ENCODE data around the gene HEATR3.

The HEATR3 gene

DNA sequence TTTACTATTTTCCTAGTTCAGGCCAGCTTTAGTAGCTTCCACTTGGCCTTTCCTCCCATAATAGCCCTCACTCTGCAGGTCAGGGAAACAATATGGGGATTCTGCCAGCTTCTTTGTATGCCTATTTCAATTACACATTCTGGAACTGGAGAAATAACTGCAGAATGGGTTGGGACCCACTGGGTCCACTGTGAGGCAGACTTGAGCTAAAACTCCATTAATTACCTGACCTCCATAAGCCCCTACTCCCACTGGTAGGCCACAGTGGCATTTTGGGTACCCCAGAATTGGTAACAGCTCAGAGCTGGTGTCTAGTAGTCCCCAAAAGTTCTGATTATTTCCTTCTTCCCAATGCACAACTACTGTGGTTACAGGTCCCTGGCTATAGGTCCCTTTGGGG, 70.6 kb downstream of the HEATR3 start:
- no peak overlapping the region for H3K14ac ChIP-seq (ENCODE audit: low read length in 2 of 2)
- H2BK120ac ChIP-seq (ENCODE audit: low read depth, low read length) = no peak overlapping the region
- H2AFZ ChIP-seq (ENCODE audit: low read depth, low read length) = no peak overlapping the region

DNA sequence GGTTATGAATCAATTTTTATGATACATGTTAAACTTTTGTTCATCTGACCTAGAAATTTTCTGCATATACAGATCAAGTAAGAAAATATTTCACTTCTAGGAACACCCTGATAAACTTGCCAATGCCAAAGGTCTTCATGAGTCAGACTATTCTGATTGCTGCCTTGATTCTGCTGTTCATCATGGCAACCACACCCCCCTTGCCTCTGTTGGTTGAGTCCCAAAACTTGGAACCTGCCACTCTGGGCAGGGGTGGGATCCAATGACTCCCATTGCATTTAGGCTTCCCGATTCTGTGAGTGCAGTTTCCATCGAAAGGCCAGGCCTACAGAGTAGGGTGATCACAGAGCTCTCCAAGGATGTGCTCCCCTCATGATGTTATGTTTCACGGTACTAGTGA, 71.5 kb downstream of the HEATR3 start:
- H2BK5ac ChIP-seq (ENCODE audit: low read depth, low read length, poor library complexity, severe bottlenecking) = no peak overlapping the region
- no peak overlapping the region for H3K9ac ChIP-seq (ENCODE audit: low read length)
- no peak overlapping the region for H2BK120ac ChIP-seq (ENCODE audit: low read depth, low read length)
- no peak overlapping the region for H3K18ac ChIP-seq (ENCODE audit: low read depth in 1 of 2, low read length in 2 of 2)
- no peaks in the 10 kb centered on the region for H3K9me3 ChIP-seq (ENCODE audit: control insufficient read depth, low read length)
- WGBS = 97% methylated on average over 3 of the region's 3 CpGs
- H2AK5ac ChIP-seq (ENCODE audit: low read length, severe bottlenecking) = no peak overlapping the region
- no peaks in the 10 kb centered on the region for H3K4me1 ChIP-seq (ENCODE audit: control insufficient read depth, insufficient read depth, low read depth, low read length)
- no peak overlapping the region for H4K91ac ChIP-seq (ENCODE audit: low read length)
- peak overlapping the region in 1 of 2 experiments; percentile 54 for H3K23ac ChIP-seq (ENCODE audit: low read length in 2 of 2)
- no peak overlapping the region for H2BK15ac ChIP-seq (ENCODE audit: low read depth, poor library complexity, severe bottlenecking)
- H3K36me3 ChIP-seq (ENCODE audit: control insufficient read depth in 1 of 2, insufficient read depth in 2 of 2, low read depth in 1 of 2, low read length in 2 of 2) = no peaks in the 10 kb centered on the region
- H2AFZ ChIP-seq (ENCODE audit: low read depth, low read length) = no peak overlapping the region
- no peak overlapping the region for H2BK12ac ChIP-seq (ENCODE audit: low read length in 2 of 2)
- H3K4ac ChIP-seq (ENCODE audit: low read depth in 1 of 2, low read length in 2 of 2) = no peak overlapping the region
- H3K27me3 ChIP-seq (ENCODE audit: control insufficient read depth in 1 of 2, insufficient read depth in 1 of 2, low read length in 2 of 2) = no peaks in the 10 kb centered on the region
- no peak overlapping the region for H3K27ac ChIP-seq (ENCODE audit: low read length, poor library complexity, severe bottlenecking)
- H3K14ac ChIP-seq (ENCODE audit: low read length in 2 of 2) = no peak overlapping the region
- H3K4me3 ChIP-seq (ENCODE audit: insufficient read depth in 1 of 2, low read depth in 1 of 2, low read length in 2 of 2) = no peak overlapping the region
- DNase-seq = no peak
- H3K79me1 ChIP-seq (replicated peaks; ENCODE audit: low read length, poor library complexity, severe bottlenecking) = no peaks in the 10 kb centered on the region
- H4K8ac ChIP-seq (ENCODE audit: low read length) = no peak overlapping the region
- no peak overlapping the region for H3K4me2 ChIP-seq (ENCODE audit: low read length, poor library complexity, severe bottlenecking)

More for the DNA sequence above, 70.6 kb downstream of the HEATR3 start:
- Histone ChIP-seq H3K9me3 (ENCODE audit: control insufficient read depth, low read length) (no peaks in the 10 kb centered on the region), H4K8ac (ENCODE audit: low read length) (no peak overlapping the region), H3K18ac (ENCODE audit: low read depth in 1 of 2, low read length in 2 of 2) (no peak overlapping the region), H3K4me1 (ENCODE audit: control insufficient read depth, insufficient read depth, low read depth, low read length) (no peaks in the 10 kb centered on the region), H4K91ac (ENCODE audit: low read length) (no peak overlapping the region), H3K27ac (ENCODE audit: low read length, poor library complexity, severe bottlenecking) (no peak overlapping the region), H3K23ac (ENCODE audit: low read length in 2 of 2) (no peak overlapping the region), H2BK5ac (ENCODE audit: low read depth, low read length, poor library complexity, severe bottlenecking) (no peak overlapping the region), H2BK12ac (ENCODE audit: low read length in 2 of 2) (no peak overlapping the region), H3K9ac (ENCODE audit: low read length) (no peak overlapping the region), H2AK5ac (ENCODE audit: low read length, severe bottlenecking) (no peak overlapping the region), H3K4ac (ENCODE audit: low read depth in 1 of 2, low read length in 2 of 2) (no peak overlapping the region), H3K79me1 (replicated peaks; ENCODE audit: low read length, poor library complexity, severe bottlenecking) (no peaks in the 10 kb centered on the region), H3K27me3 (ENCODE audit: control insufficient read depth in 1 of 2, insufficient read depth in 1 of 2, low read length in 2 of 2) (no peaks in the 10 kb centered on the region), H3K4me2 (ENCODE audit: low read length, poor library complexity, severe bottlenecking) (no peak overlapping the region), H3K4me3 (ENCODE audit: insufficient read depth in 1 of 2, low read depth in 1 of 2, low read length in 2 of 2) (no peak overlapping the region), H2BK15ac (ENCODE audit: low read depth, poor library complexity, severe bottlenecking) (no peak overlapping the region), H3K36me3 (ENCODE audit: control insufficient read depth in 1 of 2, insufficient read depth in 2 of 2, low read depth in 1 of 2, low read length in 2 of 2) (no peaks in the 10 kb centered on the region)
- no peak for DNase-seq

DNA sequence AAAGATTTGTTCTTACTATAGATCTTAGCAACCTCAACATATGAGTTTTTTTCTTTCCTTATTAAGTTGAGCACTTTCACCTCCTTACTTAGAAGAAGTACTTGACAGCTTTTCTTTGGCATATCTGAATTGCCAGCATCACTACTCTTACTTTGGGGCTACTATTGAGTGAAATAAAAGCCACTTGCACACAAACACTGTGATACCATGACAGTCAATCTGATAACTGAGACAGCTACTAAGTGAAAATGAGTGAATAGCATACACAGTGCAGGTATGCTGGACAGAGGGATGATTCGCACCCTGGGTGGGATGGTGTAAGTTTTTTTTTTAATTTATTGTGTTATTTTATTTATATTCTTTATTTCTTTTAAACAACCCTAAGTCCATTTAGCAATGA, 73.8 kb downstream of the HEATR3 start:
- Histone ChIP-seq H3K9me3 (ENCODE audit: control insufficient read depth, low read length) (no peaks in the 10 kb centered on the region), H3K4me1 (ENCODE audit: control insufficient read depth, insufficient read depth, low read depth, low read length) (no peaks in the 10 kb centered on the region), H2BK12ac (ENCODE audit: low read length in 2 of 2) (no peak overlapping the region), H3K4ac (ENCODE audit: low read depth in 1 of 2, low read length in 2 of 2) (no peak overlapping the region), H3K36me3 (ENCODE audit: control insufficient read depth in 1 of 2, insufficient read depth in 2 of 2, low read depth in 1 of 2, low read length in 2 of 2) (no peaks in the 10 kb centered on the region), H3K4me3 (ENCODE audit: insufficient read depth in 1 of 2, low read depth in 1 of 2, low read length in 2 of 2) (no peak overlapping the region), H4K91ac (ENCODE audit: low read length) (no peak overlapping the region), H3K27me3 (ENCODE audit: control insufficient read depth in 1 of 2, insufficient read depth in 1 of 2, low read length in 2 of 2) (no peaks in the 10 kb centered on the region), H3K23ac (ENCODE audit: low read length in 2 of 2) (no peak overlapping the region), H4K8ac (ENCODE audit: low read length) (no peak overlapping the region), H3K9ac (ENCODE audit: low read length) (no peak overlapping the region), H3K4me2 (ENCODE audit: low read length, poor library complexity, severe bottlenecking) (no peak overlapping the region), H2BK5ac (ENCODE audit: low read depth, low read length, poor library complexity, severe bottlenecking) (no peak overlapping the region), H3K27ac (ENCODE audit: low read length, poor library complexity, severe bottlenecking) (no peak overlapping the region), H2AK5ac (ENCODE audit: low read length, severe bottlenecking) (no peak overlapping the region), H2BK15ac (ENCODE audit: low read depth, poor library complexity, severe bottlenecking) (no peak overlapping the region), H3K18ac (ENCODE audit: low read depth in 1 of 2, low read length in 2 of 2) (no peak overlapping the region), H3K79me1 (replicated peaks; ENCODE audit: low read length, poor library complexity, severe bottlenecking) (no peaks in the 10 kb centered on the region), H3K14ac (ENCODE audit: low read length in 2 of 2) (no peak overlapping the region), H2BK120ac (ENCODE audit: low read depth, low read length) (no peak overlapping the region), H2AFZ (ENCODE audit: low read depth, low read length) (no peak overlapping the region)
- DNase-seq = no peak
- WGBS = no CpG with 5 or more reads among the region's 1 CpG

DNA sequence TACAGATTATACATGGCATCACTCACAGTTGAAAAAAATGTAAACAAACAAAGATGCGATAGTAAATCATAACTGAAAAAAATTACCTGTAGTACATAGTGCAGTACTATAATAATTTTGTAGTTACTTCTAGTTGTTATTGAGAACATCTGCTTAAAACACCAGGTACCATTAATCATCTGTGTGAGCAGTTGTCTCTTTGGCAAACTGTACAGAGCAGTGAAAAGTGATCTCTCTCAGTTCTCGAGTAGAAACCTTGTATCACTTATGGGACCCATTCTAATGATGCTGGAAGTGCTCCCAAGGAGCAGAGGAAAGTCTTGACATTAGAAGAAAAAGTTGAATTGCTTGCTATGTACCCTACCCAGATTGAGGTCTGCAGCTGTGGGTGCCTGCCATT, 78.4 kb downstream of the HEATR3 start:
- Histone ChIP-seq H3K9me3 (ENCODE audit: control insufficient read depth, low read length) (no peaks in the 10 kb centered on the region), H4K8ac (ENCODE audit: low read length) (no peak overlapping the region), H2BK15ac (ENCODE audit: low read depth, poor library complexity, severe bottlenecking) (no peak overlapping the region), H3K4me3 (ENCODE audit: insufficient read depth in 1 of 2, low read depth in 1 of 2, low read length in 2 of 2) (no peak overlapping the region), H3K27me3 (ENCODE audit: control insufficient read depth in 1 of 2, insufficient read depth in 1 of 2, low read length in 2 of 2) (no peaks in the 10 kb centered on the region), H2AFZ (ENCODE audit: low read depth, low read length) (no peak overlapping the region), H3K27ac (ENCODE audit: low read length, poor library complexity, severe bottlenecking) (no peak overlapping the region), H3K23ac (ENCODE audit: low read length in 2 of 2) (no peak overlapping the region), H2AK5ac (ENCODE audit: low read length, severe bottlenecking) (no peak overlapping the region), H3K4me2 (ENCODE audit: low read length, poor library complexity, severe bottlenecking) (no peak overlapping the region), H4K91ac (ENCODE audit: low read length) (no peak overlapping the region), H3K14ac (ENCODE audit: low read length in 2 of 2) (no peak overlapping the region), H2BK120ac (ENCODE audit: low read depth, low read length) (no peak overlapping the region), H3K4ac (ENCODE audit: low read depth in 1 of 2, low read length in 2 of 2) (no peak overlapping the region), H3K79me1 (replicated peaks; ENCODE audit: low read length, poor library complexity, severe bottlenecking) (no peaks in the 10 kb centered on the region), H3K18ac (ENCODE audit: low read depth in 1 of 2, low read length in 2 of 2) (no peak overlapping the region), H3K9ac (ENCODE audit: low read length) (no peak overlapping the region), H3K36me3 (ENCODE audit: control insufficient read depth in 1 of 2, insufficient read depth in 2 of 2, low read depth in 1 of 2, low read length in 2 of 2) (no peaks in the 10 kb centered on the region), H2BK5ac (ENCODE audit: low read depth, low read length, poor library complexity, severe bottlenecking) (no peak overlapping the region), H2BK12ac (ENCODE audit: low read length in 2 of 2) (no peak overlapping the region), H3K4me1 (ENCODE audit: control insufficient read depth, insufficient read depth, low read depth, low read length) (peaks cover 9% of the 10 kb centered on the region)
- 75% methylated on average over 1 of the region's 2 CpGs for WGBS
- no peak for DNase-seq
